ENCODE results near the gene TAAR1.
"Not testable (repeated sequence)": the region's sequence is repeated elsewhere in the genome, so short reads cannot be mapped to it uniquely, and the experiment has no call there.

GRCh38 chr6:132706756-132707155, 47.8 kb upstream of the TAAR1 start:
- not testable (repeated sequence) for TF ChIP-seq EZH2 (IDR thresholded peaks at IDR 0.05; ENCODE audit: low read depth); CTCF (conservative IDR thresholded peaks at IDR 0.05)

All from PC-9 (cell line).